Stromal cell of bone marrow (primary cell): ENCODE data around the gene FXYD5.
A peak's percentile ranks its signal among the peaks of the same experiment; 100 is the strongest.
"Not testable (repeated sequence)": the region's sequence is repeated elsewhere in the genome, so short reads cannot be mapped to it uniquely, and the experiment has no call there.

Experiments
- DNase-seq: peaks from one replicate; pipeline ENCODE4 v3.0.0-alpha.2; 2012; ENCODE audit warnings: low read depth

Gene FXYD5

DNA sequence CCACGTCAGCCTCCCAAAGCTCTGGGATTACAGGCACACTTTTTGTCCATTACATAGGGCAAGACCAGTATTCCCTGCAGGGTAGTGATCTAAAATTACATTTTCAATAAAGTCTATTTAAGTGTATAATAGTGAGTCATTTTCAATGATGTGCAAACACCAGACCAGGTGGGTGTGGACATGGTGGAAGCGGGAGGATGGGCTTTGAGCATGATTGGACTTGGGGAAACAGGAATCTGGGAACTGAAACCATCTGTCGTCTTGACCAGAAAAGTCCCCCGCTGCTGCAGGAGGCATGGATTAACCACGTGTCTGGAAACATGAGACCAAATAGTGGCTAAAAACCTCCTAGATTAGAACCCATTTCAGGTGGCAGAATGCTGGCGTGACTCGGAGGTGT is 34.0 kb upstream of the FXYD5 start:
- DNase-seq: peak; percentile 93

DNA sequence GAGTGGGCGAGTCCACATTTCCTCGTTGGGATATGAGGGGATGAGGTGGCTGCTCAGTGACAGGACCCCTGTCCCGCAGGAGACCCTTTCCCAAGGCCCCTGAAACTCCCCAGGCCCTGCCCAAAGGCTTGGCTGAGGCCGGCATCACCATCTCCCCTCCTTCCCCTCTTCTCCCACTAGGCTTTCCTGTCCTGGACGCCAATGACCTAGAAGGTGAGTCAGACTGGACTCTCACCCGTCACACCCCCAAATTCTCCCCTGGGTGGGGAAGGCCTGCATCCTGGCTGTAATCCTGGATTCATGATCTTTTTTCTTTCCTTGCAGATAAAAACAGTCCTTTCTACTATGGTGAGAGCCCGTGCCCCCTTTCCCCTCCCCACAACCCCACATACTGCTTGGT is 33.6 kb upstream of the FXYD5 start:
- DNase-seq: peak; percentile 72

DNA sequence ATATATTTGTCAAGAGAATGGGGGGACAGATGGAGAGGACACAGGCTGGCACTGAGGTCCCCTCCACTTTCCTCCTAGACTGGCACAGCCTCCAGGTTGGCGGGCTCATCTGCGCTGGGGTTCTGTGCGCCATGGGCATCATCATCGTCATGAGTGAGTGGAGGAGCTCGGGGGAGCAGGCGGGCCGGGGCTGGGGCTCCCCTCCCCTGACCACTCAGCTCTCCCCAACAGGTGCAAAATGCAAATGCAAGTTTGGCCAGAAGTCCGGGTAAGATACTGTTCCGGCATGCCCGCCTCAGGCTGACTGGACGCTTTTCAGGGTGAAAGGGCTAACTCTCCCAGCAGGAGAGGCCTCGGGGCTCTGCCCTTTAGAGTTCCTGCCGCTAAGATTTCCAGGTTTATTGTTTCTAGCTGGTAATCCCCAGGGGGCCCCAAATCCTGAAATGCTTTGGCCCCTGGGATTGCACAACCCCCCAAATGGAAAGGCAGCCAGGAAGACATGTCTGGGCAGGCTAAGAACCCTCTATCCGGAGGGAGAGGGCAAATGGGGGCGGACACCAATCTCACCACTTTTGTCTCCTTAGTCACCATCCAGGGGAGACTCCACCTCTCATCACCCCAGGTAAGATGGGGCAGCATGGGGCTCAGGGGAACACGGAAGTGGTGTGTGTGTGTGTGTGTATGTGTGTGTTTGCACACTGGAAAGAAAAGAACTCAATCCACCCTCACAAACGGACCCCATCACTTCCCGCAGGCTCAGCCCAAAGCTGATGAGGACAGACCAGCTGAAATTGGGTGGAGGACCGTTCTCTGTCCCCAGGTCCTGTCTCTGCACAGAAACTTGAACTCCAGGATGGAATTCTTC is 31.6 kb upstream of the FXYD5 start:
- DNase-seq: no peak

DNA sequence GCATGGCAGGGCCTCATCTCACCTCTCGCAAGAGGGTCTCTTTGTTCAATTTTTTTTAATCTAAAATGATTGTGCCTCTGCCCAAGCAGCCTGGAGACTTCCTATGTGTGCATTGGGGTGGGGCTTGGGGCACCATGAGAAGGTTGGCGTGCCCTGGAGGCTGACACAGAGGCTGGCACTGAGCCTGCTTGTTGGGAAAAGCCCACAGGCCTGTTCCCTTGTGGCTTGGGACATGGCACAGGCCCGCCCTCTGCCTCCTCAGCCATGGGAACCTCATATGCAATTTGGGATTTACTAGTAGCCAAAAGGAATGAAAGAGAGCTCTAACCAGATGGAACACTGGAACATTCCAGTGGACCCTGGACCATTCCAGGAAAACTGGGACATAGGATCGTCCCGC is 31.0 kb upstream of the FXYD5 start:
- peak; percentile 54 for DNase-seq

DNA sequence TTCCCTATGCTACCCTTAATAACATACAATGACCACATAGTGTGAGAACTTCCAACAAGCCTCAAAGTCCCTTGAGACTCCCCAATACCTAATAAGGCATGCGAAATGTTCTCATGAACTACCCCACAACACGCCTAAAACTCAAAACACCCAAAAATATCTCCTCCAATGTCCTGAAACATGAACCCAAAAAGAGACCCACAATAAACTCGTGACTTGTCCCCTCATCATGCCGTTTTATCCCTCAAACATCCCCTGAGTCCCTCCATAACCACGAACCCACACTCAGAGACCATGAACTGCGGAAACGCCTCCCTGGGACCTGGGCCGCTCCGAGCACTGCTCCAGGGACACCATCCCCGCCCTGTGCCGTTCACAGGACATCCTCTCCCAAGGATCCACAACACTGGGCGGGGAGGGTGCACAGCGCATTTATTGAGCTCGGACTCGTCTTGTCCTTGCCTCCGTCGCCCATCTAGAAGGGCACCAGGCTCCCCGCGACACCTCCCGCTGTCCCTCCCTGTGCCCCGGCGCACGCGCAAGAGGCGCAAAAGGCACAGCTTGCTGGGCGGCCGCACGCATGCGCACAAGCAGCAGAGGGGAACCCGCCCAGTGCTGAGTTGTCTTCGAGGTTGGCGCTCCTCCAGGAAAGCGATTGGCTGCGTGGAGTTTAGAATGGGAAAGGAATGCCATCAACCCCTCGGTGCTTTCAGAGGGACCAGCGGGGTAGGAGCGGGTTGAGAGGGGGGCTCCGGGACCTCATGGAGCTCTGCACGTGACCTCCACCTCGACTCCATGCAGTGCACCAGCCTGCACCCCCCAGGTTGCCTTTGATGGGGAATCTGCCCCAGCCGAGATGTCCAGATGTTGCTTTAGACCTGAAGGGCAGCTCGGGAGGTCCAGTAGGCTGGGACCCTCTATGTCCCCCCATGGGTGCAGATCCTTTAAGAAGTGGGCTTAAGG is 30.2 kb upstream of the FXYD5 start:
- DNase-seq: peak; percentile 88

DNA sequence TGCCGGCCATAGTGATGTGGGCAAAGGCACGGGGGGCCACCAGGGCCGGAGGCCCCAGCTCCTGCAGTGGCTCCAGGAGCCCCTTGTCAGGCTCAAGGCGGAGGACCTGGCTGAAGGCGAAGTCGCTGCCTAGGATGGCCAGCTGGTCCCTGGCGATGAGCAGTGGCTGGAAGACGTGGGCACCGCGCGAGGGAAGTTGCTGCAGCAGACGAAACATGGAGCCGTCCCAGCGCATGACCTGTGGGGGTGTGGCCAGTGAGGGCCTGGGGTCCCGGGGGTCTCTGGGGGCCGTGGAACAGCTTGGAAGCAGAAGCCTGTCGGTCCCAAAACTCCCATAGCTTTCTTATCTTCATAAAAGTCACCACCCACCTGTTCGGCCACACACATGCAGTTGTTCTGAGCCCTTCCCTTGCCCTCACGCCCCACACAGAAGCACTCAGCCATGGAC is 29.2 kb upstream of the FXYD5 start:
- no peak for DNase-seq

DNA sequence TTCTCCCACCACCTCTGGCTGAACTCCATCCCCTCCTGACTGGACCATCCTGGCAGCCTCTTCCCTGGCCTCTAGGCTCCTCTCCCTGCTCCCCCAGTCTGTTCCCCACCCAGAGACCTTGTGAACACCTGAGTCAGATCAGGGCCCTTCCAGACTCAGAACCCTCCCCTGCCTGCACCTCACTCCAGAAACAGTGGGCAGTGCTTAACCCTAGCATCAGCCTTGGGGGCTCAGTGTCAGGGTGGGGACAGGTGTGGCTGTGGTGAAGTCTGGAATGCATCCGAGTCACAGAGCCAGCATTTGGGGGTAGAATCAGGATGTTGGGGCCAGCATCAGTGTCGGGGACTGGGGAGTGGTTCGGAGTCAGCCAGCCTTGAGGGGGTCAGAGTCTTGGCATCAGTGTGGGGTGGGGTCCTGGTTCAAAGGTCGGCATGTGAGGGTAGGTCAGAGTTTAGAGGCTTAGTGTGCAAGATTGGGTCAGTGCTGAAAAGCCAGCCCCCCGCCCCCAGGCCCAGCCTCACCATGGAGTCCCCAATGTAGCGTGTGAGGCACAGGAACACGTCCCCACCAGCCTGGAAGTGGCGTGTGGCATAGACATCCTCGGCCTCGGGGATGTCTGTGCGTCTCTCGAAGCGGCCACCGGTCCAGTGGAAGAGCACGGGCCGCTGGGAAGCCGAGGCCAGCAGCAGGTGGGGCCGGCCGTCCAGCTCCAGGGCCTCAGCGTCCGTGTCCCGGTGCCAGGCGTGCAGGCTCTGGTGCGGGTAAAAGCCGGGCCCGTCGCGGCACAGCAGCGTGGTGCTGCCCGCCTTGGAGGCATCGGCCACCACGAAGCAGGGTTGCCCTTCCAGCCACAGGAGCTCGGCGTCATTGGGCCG is 28.5 kb upstream of the FXYD5 start:
- DNase-seq: no peak

DNA sequence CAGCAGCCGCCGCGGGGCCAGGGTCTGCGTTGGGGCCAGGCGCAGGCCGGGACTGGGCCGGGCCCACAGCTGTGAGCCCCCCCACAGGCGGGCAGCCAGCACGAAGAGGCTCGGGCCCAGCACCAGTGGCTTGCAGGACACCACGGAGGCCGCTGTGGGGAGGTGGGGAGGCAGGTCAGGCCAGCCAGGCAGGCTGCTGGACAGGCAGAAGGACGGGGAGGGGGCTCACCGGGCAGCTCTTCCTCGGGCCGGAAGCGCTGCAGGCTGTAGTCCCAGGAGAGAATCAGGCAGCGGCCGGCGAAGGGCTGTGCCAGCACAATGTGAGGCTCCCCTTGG is 27.9 kb upstream of the FXYD5 start:
- no peak for DNase-seq

DNA sequence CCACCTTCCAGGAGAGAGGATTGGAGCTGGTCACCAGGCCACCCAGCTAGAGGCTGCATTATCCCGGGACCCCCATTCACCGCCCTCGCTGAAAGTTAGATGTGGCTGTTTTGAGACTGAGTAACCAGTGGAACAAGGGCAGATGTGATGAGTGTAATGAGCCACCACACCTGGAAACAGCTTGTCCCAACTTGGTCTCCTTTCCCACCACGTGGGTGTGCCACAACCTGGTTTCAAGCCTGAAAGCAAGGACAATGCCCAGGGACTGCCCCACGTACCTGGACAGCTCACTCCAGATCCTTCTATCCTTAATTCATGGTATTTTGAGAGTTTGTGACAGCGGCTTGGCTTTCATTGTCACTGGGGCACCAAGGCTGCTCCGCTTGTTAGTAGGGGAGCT is 26.7 kb upstream of the FXYD5 start:
- DNase-seq: no peak

DNA sequence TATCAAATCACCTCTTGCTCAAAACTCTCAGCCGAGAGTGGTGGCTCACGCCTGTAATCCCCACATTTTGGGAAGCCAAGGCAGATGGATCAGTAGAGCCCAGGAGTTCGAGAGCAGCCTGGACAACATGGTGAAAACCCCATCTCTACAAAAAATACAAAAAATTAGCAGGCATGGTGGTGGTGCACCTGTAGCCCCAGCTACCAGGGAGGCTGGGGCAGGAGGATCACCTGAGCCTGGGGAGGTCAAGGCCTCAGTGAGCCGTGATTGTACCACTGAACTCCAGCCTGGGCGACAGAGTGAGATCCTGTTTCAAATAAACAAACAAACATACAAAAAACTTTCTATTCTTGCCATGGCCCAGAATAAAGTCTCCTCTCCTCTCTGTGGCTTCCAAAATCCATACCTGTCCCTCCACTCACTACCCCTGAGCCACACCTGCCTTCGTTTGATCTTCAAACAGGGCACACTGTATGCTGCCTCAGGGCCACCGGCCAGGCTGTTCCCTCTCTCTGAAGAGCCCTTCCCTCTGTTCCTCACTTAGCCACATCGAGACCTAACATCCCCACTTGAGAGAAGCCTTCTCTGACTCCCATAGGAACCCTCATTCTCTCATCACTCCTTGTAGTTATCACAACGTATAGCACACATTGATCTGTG is 26.0 kb upstream of the FXYD5 start:
- no peak for DNase-seq

DNA sequence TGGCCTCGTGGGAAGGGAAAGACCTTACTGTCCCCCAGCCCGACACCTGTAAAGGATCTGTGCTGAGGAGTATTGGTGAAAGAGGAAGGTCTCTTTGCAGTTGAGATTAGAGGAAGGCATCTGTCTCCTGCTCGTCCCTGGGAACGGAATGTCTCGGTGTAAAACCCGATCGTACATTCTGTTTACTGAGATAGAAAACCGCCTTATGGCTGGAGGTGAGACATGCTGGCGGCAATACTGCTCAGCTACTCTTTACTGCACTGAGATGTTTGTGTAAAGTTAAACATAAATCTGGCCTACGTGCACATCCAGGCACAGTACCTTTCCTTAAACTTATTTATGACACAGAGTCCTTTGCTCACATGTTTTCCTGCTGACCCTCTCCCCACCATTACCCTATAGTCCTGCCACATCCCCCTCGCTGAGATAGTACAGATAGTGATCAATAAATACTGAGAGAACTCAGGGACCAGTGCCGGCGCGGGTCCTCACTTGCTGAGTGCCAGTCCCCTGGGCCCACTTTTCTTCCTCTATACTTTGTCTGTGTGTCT is 24.7 kb upstream of the FXYD5 start:
- DNase-seq: not testable (repeated sequence)

DNA sequence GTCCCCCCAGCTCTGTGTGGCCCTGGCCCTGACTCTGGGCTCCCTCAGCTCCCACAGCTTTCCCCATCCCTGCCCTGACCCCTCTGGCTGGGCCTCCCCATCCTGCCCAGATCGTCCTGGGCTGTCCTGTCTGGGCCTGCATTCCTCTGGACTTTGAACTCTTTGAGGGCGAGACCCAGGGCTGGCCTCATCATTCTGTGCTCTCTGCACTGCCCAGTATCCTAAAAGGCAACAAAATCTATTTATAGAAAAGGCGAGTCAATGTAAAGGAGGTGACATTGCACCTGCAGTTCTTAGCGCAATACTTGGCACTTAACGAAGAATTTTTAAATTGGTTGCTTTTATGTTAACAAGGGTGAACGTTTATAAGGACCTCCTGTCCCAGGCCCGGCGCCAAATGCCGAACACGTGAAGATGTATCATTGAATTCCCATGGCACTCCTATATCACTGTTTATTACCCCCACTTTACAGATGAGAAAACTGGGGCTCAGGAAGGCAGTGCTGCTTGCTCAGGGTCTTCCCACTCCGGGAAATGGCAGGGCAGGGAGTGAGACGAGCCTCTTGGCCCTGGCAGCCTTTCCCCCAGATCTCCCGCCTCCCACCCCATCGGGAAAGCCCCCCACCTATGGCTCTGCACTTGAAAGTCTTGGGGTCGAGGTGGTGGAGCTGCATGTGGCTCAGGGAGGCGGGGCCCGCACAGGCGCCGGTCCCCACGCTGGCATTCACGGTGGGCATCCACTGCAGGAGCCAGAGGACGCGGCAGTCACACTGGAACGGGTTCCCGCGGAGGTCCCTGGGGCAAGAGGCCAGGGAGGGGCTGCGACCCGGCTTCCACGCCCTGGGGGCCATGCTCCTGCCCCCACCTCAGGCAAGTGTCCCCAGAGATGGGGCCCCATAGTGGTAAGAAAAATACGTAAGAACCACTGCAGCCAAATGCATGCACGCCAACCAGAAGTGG is 23.5 kb upstream of the FXYD5 start:
- no peak for DNase-seq

DNA sequence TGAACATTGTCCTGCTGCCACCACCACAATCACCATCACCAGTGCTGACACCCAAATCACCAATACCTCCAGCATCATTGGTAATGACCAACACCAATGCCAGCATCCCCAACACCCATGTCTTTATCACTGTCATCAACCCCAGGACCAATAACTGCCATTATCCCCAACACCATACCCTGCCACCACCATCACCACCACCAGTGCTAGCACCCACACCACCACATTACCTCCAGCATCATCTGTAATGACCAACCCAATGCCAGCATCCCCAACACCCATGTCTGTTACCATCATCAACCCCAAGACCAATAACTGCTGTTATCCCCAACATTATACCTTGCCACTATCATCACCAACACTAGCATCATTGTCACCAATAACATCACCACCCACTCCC is 22.3 kb upstream of the FXYD5 start:
- DNase-seq: no peak

DNA sequence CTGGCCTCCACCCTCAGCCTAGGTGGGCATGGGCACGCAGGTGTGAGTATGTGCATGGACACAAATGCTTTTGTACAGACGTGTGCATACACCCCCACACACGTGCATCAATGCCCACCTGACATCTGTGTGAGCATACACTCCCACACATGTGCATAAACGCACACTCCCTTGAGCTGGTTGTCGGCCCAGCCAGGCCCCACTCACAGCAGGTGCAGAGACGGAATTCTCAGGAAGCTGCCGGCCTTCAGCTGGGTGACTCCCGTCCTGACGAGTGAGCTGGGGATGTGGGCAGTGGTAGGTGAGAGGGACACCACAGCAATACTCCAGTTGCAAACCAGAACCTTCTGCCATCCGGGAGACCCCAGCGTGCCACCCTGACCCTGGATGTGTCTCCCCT is 20.7 kb upstream of the FXYD5 start:
- no peak for DNase-seq

DNA sequence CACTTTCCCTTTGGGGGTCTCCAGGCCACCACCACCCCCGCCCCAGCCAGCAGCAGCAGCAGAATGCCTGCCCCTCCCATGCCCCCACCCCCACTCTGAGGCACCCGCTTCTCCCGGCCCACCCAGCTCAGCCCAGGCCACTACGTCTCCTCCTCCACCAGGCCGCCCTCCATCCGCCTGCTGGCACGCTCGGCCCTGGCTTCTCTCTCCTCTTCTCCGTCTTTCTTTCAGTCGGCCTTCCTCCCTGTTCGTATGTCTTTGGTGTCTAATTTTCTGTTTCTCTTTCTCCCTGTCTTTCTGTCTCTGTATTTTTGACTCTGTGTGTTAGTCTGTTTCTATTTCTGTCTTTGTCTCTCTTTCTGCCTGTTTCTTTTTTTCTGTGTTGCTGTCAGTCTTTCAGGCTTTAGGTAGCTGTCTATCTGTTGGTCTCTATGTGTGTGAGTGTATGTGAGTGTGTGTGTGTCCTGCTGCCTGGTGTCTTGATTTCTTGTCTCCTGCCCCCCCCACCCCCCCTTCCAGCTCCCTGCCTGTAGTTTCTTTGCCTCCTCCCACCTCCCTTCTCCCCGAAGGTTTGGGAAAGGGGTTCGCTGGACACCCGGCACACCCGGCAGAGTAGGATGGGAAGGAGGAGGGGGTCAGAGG is 19.8 kb upstream of the FXYD5 start, which contains the start of gene LGI4:
TSS of gene LGI4 (minus strand) at position 459 of the 642 bp plus-strand sequence. CDS start at position 80, 379 bp downstream.
- no peak for DNase-seq

DNA sequence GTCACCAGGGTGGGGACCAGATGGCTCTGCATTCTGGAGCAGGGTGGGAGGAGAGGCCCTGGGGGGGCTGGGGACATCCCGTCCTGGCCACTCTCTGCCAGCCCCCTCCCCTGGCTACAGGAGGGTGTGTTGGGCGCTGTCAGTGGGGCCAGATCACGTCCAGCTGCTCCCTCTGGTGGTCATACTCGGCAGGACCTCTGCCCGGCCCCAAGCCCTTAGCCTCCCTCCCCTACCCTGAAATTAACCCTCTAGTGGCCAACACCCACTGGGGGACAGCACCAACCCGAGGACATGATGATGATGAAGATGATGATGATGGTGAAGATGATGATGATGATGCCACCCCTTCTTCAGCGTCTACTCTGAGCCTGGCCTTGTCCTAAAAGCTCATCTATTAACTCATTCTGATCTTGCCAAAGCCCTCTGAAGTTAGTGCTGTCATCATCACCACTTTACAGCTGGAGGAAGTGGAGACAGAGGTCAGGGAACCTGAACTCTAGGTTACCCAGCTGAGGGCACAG is 19.1 kb upstream of the FXYD5 start:
- no peak for DNase-seq

DNA sequence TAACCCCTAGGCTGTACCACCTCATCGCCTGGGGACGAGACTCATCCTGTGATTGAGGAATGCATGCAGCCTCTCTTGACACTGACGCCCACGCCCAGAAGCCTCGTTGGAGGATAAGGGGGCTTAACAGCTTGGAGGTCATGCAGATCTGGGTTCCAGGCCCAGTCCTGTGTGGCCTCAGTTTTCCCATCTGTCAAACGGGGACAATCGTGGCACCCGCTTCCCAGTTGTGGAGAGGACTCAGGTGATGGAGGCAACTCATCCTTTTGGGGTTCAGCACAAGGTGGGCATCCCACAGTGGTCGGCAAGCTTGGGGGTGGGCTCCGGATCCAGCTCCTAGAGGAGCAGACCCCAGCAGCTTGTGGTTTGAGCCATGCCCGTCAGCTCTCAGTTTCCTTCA is 18.3 kb upstream of the FXYD5 start:
- DNase-seq: no peak

DNA sequence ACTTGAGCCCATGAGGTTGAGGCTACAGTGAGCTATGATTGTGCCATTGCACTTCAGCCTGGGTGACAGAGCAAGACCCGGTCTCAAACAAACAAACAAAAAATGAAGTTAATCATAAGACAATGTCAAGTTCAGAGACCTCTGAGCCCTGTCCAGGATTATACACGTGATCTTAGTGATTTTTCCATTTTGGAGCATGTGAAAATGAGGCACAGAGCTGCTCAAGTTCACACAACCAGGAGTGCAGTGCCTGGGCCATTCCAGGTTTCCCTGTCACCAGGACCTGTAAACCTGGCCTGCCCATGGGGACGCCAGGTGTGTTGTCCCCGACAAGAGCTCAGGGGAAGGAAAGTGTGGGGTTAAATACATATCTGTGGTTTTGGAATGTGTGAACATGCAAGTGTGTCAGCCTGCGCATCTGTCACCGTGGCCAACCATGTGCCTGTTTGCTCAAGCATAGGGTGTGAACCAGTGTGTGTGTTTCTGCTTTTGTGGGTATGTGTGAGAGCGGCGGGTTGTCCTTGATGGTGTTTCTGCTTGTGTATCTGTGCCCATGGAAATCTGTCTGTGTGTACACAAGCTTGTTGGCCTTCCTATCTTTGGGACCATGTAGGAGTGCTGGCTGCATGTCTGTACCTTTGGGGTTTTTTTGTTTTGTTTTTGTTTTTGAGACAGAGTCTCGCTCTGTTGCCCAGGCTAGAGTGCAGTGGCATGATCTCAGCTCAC is 17.4 kb upstream of the FXYD5 start:
- no peak for DNase-seq
